Measurements from ENCODE around the gene ZFAND5. TPM values are rescaled to one million over a fixed set of nuclear protein-coding genes. Genes with fewer than 3 reads are reported as not detected.
A peak's percentile ranks its signal among the peaks of the same experiment; 100 is the strongest.

ZFAND5 gene
- polyA plus RNA-seq, 2 of the 4 experiments (the other 2 are of a cell fraction), result 135 to 234 TPM

GRCh38 chr9:72386186-72386585 is 21.2 kb upstream of the ZFAND5 start:
- ChIA-PET CTCF (interaction anchor here (1.0 kb wide), 1 partner anchor 11 kb away, joined by 4 read pairs; no protein-coding TSS in a partner anchor), POLR2A (interaction anchor here (1.0 kb wide), 1 partner anchor 21 kb away, joined by 4 read pairs; the partner anchor contains the start of gene ZFAND5)

GRCh38 chr9:72384710-72385485 is 19.9 kb upstream of the ZFAND5 start:
- peak; percentile 7 for FAIRE-seq
- CTCF ChIA-PET, result interaction anchor here (0.7 to 2.5 kb wide), 3 partner anchors 19 to 437 kb away, joined by 3 to 15 read pairs (median 4); partner anchors contain the start of gene ZFAND5

More at GRCh38 chr9:72386186-72386585, 21.2 kb upstream of the ZFAND5 start:
- Histone ChIP-seq H3K4me1 (peaks cover 11% of the 10 kb centered on the region; the same call in 2 of the 3 replicates), H3K4me3 (no peak overlapping the region), H3K27ac (no peak overlapping the region), H3K4me2 (no peak overlapping the region), H3K9me3 (no peaks in the 10 kb centered on the region)
- FAIRE-seq (no peak), DNase-seq (ENCODE audit: low read depth in 1 of 2, low spot score in 1 of 2) (no peak), ATAC-seq (no peak)
- TF ChIP-seq RARB (CRISPR knock-in tag; IDR thresholded peaks at IDR 0.05) (no peak), FOSB (CRISPR knock-in tag; IDR thresholded peaks at IDR 0.05) (no peak), ZNF302 (CRISPR knock-in tag; IDR thresholded peaks at IDR 0.05) (no peak), MYC (IDR thresholded peaks at IDR 0.05; ENCODE audit: borderline replicate concordance, low read length) (no peak), SMC3 (IDR thresholded peaks at IDR 0.05) (no peak), HOXB5 (CRISPR knock-in tag; IDR thresholded peaks at IDR 0.05) (no peak), BHLHE40 (IDR thresholded peaks at IDR 0.05; ENCODE audit: low read depth, low read length) (no peak), POLR2A (IDR thresholded peaks at IDR 0.05; ENCODE audit: low read length) (no peak), POLR2AphosphoS2 (conservative IDR thresholded peaks at IDR 0.05; ENCODE audit: low read length) (no peak), JUN (IDR thresholded peaks at IDR 0.05) (no peak), REST (IDR thresholded peaks at IDR 0.05) (no peak), TP53 (CRISPR knock-in tag; IDR thresholded peaks at IDR 0.05) (no peak), NR3C1 (IDR thresholded peaks at IDR 0.05) (no peak), PBX3 (IDR thresholded peaks at IDR 0.05) (no peak), RFX5 (IDR thresholded peaks at IDR 0.05) (no peak)
- WGBS (ENCODE audit: missing lambda C conversion rate), result 76% methylated on average over 1 of the region's 1 CpG

More at GRCh38 chr9:72384710-72385485, 19.9 kb upstream of the ZFAND5 start:
- Histone ChIP-seq H3K4me3 (no peak overlapping the region), H3K4me2 (no peak overlapping the region), H3K27ac (peak overlapping the region; percentile 40 to 65; a peak in 4 of 6 replicates), H3K9me3 (no peaks in the 10 kb centered on the region), H3K4me1 (peaks cover 11% of the 10 kb centered on the region; the same call in 2 of the 3 replicates)
- WGBS (ENCODE audit: missing lambda C conversion rate), result 77% methylated on average over 5 of the region's 5 CpGs
- no peak for DNase-seq (ENCODE audit: low read depth in 1 of 2, low spot score in 1 of 2)
- ATAC-seq, result peak in 1 of 2 experiments; percentile 35; a peak in 2 of 6 replicates
- TF ChIP-seq MAZ (IDR thresholded peaks at IDR 0.05; ENCODE audit: borderline replicate concordance, low read depth, low read length) (no peak), BCL3 (IDR thresholded peaks at IDR 0.05) (no peak), REST (IDR thresholded peaks at IDR 0.05) (no peak), MAFK (IDR thresholded peaks at IDR 0.05; ENCODE audit: partially characterized antibody) (no peak), CEBPB (IDR thresholded peaks at IDR 0.05) (no peak)
- POLR2A ChIA-PET, result interaction anchor here (3.1 kb wide), 1 partner anchor 20 kb away, joined by 33 read pairs; the partner anchor contains the start of gene ZFAND5
